NCI-H460 (cell line): ENCODE data around the gene UBA1. TPM values are rescaled to one million over a fixed set of nuclear protein-coding genes. Genes with fewer than 3 reads are reported as not detected.

Experiments used
- DNase-seq: peaks from one replicate; pipeline ENCODE4 v3.0.0-alpha.2; 2016; ENCODE audit warnings: low read depth; ENCODE audit errors: extremely low read depth
- total RNA-seq: library from RNA; depleted of rRNA; stranded (reverse); fragments of >200 nt; shearing (Covaris generic); gene quantifications from 2 replicates; pipeline ENCODE4 v1.2.3, GENCODE V29; 2014

The UBA1 gene
- total RNA-seq, 1 experiment from 2014 or later: 158 TPM

- no peak for DNase-seq
Measured at GRCh38 chrX:47169726-47170515, 23.7 kb upstream of the UBA1 start.

- DNase-seq: no peak
Measured at GRCh38 chrX:47170861-47171692, 22.6 kb upstream of the UBA1 start.

GRCh38 chrX:47171996-47172395 lies 21.6 kb upstream of the UBA1 start:
- DNase-seq: no peak

- no peak for DNase-seq
Measured at GRCh38 chrX:47172549-47172948, 21.1 kb upstream of the UBA1 start.

- DNase-seq: no peak
Measured at GRCh38 chrX:47172971-47173792, 20.4 kb upstream of the UBA1 start.

- DNase-seq: no peak
Measured at GRCh38 chrX:47174376-47174775, 19.3 kb upstream of the UBA1 start.

GRCh38 chrX:47174846-47175587 lies 18.6 kb upstream of the UBA1 start:
- DNase-seq: no peak

GRCh38 chrX:47175588-47175980 lies 18.0 kb upstream of the UBA1 start:
- DNase-seq: no peak

GRCh38 chrX:47176101-47176740 lies 17.4 kb upstream of the UBA1 start:
- no peak for DNase-seq

- DNase-seq: no peak
Measured at GRCh38 chrX:47177079-47177478, 16.6 kb upstream of the UBA1 start.

GRCh38 chrX:47178337-47178736 lies 15.3 kb upstream of the UBA1 start:
- DNase-seq: no peak

- DNase-seq: no peak
Measured at GRCh38 chrX:47179221-47179927, 14.3 kb upstream of the UBA1 start.

GRCh38 chrX:47179928-47180255 lies 13.7 kb upstream of the UBA1 start:
- DNase-seq: no peak

- DNase-seq: no peak
Measured at GRCh38 chrX:47180346-47180745, 13.3 kb upstream of the UBA1 start.

GRCh38 chrX:47181301-47181700 lies 12.3 kb upstream of the UBA1 start:
- no peak for DNase-seq

GRCh38 chrX:47182106-47182700 lies 11.4 kb upstream of the UBA1 start:
- no peak for DNase-seq

GRCh38 chrX:47184486-47184885 lies 9.1 kb upstream of the UBA1 start:
- no peak for DNase-seq

GRCh38 chrX:47185241-47185640 lies 8.4 kb upstream of the UBA1 start:
- no peak for DNase-seq
